GM19324 (cell line): Measurements from ENCODE around the gene SUSD1.
"Not testable (repeated sequence)": the region's sequence is repeated elsewhere in the genome, so short reads cannot be mapped to it uniquely, and the experiment has no call there.

Experiments
- ATAC-seq: cut with Tn5 transposase; IDR thresholded peaks from one replicate; pipeline ENCODE4 v1.9.1; 2021; ENCODE audit warnings: mild to moderate bottlenecking, moderate library complexity; ENCODE audit not compliant: unreplicated experiment, low FRiP score

SUSD1 gene

GRCh38 chr9:112104401-112104800 is 70.7 kb downstream of the SUSD1 start:
- ATAC-seq = no peak

GRCh38 chr9:112103405-112103804 is 71.7 kb downstream of the SUSD1 start:
- no peak for ATAC-seq

GRCh38 chr9:112097712-112098688 is 77.1 kb downstream of the SUSD1 start:
- no peak for ATAC-seq

GRCh38 chr9:112094948-112095681 is 80.0 kb downstream of the SUSD1 start:
- ATAC-seq = no peak

GRCh38 chr9:112094241-112094640 is 80.9 kb downstream of the SUSD1 start:
- ATAC-seq = no peak

- ATAC-seq = no peak
Observed at GRCh38 chr9:112093870-112094216, 81.3 kb downstream of the SUSD1 start.

GRCh38 chr9:112093147-112093869 is 81.8 kb downstream of the SUSD1 start:
- ATAC-seq = no peak

GRCh38 chr9:112091810-112092209 is 83.3 kb downstream of the SUSD1 start:
- no peak for ATAC-seq

GRCh38 chr9:112087506-112087905 is 87.6 kb downstream of the SUSD1 start:
- no peak for ATAC-seq

GRCh38 chr9:112086627-112087026 is 88.5 kb downstream of the SUSD1 start:
- ATAC-seq = no peak

GRCh38 chr9:112084907-112085306 is 90.2 kb downstream of the SUSD1 start:
- ATAC-seq = no peak

- no peak for ATAC-seq
Observed at GRCh38 chr9:112084334-112084733, 90.8 kb downstream of the SUSD1 start.

- no peak for ATAC-seq
Observed at GRCh38 chr9:112081918-112082729, 93.0 kb downstream of the SUSD1 start.

GRCh38 chr9:112080831-112081542 is 94.1 kb downstream of the SUSD1 start:
- no peak for ATAC-seq

- ATAC-seq = no peak
Observed at GRCh38 chr9:112078432-112078831, 96.7 kb downstream of the SUSD1 start.

- ATAC-seq = no peak
Observed at GRCh38 chr9:112076814-112077213, 98.3 kb downstream of the SUSD1 start.

GRCh38 chr9:112075009-112075378 is 100.1 kb downstream of the SUSD1 start:
- ATAC-seq = no peak

GRCh38 chr9:112074250-112075008 is 100.7 kb downstream of the SUSD1 start:
- no peak for ATAC-seq

- ATAC-seq = not testable (repeated sequence)
Observed at GRCh38 chr9:112073639-112074173, 101.4 kb downstream of the SUSD1 start.
